GM12801 (cell line): ENCODE results near the gene GLRX3.

ENCODE experiments used
- CTCF ChIP-seq: IDR thresholded peaks from one replicate; pipeline ENCODE4 v1.5.1; 2011; ENCODE audit warnings: control low read depth; ENCODE audit not compliant: insufficient read length; ENCODE audit errors: extremely low read depth

The GLRX3 gene

GRCh38 chr10:130136226-130137089, at the start of gene GLRX3:
GLRX3 (plus strand) TSS chr10:130136391; CDS start chr10:130136421, 30 bp downstream.
- no peak for TF ChIP-seq CTCF

GRCh38 chr10:130099344-130099743, 36.8 kb upstream of the GLRX3 start:
- TF ChIP-seq CTCF: no peak

- no peak for TF ChIP-seq CTCF
Observed at GRCh38 chr10:130105724-130106123, 30.5 kb upstream of the GLRX3 start.

GRCh38 chr10:130108934-130109604, 27.1 kb upstream of the GLRX3 start:
- no peak for TF ChIP-seq CTCF

- peak; percentile 43 for TF ChIP-seq CTCF
Observed at GRCh38 chr10:130109796-130110245, 26.4 kb upstream of the GLRX3 start.

GRCh38 chr10:130110246-130111112, 25.7 kb upstream of the GLRX3 start, which contains the start of gene C10orf143:
C10orf143 (minus strand) TSS chr10:130110830; CDS start chr10:130110772, 58 bp downstream.
- no peak for TF ChIP-seq CTCF
